ENCODE measurements around the gene ITSN1.

ITSN1 gene

DNA sequence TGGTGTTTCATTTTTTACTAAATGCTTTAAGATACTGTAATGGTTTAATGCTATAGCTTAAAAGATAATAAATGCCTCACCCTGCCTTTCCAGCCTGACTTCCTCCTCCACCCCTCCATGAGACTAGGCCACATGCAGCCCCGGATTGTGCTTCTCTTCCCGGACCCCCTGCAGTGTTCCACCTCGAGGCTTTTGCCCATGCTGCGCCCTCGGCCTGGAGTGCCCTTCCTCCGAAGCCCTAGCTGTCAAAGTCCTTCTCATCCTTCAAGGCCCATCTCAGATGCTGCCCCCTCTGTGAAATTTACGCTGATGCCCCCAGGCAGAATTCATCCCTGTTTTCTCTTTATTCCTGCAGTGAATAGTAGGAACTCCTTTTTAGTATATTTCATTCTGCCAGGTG is 174.8 kb downstream of the ITSN1 start:
- no peak for DNase-seq

DNA sequence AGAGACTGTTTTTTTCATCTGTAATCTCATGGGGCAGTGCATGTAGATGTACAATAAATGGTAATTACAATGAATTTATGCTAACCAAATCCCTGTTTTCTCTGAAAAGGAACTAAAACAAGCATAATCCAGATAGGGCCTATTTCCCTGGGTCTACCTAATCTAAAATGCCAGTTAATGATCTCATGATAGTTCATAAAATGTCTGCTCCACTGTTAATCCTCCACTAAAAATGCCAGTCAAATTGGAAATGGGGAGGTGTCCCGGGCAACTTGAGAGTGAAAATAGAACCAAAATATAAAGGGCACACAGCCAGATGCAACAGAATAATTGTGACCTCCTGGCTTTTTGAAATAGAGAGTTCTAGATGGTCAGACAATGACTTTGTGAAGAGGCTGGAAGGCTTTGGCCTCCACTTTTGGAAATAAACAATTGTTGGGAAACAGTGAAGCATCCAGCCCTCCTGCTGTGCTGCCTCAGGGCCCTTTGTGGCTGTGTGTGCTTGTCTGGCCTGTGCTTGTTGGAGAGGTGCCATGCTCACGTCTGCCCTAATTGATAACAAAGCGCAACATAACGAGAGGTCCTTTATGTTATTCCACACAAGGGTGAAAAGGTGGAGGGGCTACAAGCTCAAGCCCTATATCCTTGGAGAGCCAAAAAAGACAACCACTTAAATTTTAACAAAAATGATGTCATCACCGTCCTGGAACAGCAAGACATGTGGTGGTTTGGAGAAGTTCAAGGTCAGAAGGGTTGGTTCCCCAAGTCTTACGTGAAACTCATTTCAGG is 175.6 kb downstream of the ITSN1 start:
- DNase-seq = peak; percentile 70

DNA sequence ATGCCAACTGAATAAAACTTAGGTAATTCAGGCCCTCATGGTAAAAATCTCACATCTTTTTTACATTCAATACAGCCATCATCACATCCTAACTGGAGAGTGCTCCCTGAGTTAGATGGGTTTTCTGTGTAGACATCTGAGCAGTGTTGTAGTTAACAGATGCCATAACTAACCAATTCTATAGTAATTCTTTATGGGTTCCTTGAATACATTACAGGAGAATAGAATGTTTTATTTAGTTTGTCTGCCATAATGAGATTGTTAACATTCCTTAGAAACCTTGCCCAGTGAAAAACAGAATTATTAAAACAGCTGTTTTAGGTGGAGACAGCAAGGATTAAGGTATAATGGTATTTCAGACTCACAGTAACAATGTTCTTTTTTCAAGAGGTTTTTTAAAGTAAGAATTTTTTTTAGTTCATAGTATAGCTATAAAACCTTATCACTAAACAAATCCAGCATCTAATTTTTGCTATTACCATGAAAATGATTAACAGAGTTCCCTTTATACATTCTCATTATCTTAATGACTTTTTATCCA is 178.0 kb downstream of the ITSN1 start:
- DNase-seq = no peak

DNA sequence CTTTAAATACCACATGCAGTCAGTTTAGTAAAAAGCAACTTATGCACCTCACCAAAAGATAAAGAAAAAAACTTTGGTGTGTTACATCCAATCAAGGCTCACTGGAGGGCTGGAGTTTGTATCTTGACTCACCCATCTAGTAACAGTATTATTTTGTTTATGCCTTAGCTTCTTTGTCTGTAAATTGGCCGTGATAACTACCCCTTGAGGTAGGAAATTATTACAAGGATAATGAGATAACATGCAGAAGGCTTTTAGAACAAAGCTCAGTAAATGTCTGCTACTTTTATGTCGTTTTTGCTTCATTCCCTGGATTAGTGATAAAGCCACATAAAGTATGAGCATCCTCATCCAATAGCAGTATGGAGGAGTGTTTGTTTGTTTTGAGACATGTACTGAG is 178.5 kb downstream of the ITSN1 start:
- no peak for DNase-seq

DNA sequence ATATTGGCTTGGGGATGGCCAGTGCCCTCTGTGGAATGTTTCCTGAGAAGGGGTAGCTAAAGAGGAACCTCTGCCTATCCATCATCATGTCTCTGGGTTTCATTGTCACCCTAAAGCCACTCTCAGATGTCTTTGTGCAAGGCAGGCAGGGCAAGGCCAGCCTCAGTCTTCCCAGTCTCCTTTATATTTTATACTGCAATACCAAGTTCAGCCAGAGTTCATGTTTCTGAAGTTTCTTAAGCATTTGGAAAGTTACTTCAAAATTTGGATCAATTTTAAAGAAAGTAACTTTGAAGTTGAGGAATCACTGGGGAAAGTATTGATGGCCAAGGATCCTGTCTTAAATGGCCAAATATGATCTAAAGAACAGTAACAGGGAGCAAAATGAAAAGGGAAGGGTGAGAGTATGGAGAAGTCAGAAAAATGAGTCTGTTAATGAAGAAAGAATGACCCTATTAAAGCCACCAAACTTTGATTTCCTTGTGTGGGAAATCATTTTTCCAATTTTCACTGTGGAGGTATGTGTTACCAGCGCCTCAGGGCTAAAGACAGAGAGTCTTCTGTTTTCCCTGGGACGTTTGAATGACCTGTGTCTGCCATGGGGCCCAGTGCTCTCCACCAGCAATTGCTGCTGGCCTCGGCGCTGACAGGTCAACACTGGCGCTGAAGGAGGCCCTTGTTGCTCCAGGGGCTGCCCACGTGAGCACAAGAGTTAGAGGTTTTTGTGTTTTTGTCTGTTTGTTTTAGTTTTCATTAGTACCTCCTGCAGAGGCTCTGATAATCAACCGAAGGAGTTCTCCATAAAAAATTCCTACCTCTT is 179.4 kb downstream of the ITSN1 start:
- DNase-seq = no peak

DNA sequence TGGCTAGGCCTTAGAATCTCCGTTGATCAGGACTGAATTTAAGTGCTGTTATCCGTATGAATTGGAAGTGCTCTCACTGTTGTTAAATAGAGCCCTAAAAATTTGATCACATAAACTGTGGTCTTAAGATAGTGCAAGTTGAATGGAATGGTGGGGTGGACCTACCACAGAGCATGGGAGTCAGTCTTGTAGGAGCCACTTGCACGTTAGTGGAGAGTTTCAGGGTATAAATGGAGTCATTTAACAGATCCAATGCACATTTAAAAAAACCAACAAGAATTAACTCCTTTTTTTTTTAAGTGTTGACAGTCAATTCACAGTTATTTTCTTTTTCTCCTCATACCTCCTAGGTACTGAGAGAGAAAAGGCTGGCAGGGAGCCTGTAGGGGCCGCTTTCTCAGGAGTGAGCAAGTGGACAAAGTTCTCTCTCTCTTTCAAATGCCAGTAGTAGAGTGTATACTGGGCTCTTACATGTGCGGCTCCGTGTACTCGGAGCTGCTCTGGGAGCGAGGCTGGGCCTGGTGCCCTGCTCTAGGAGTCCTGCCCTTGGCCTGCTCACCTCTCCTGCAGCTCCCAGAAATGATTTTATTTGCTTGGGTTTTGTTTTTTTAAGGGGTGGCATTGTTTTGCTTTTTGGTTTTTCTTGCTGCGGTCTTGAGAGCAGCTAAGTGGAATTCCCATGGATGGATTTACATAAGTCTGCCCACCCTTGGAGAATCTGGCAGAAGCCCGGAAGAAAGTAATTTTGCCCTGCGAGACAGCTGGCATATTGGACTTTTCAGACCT is 182.0 kb downstream of the ITSN1 start:
- no peak for DNase-seq

DNA sequence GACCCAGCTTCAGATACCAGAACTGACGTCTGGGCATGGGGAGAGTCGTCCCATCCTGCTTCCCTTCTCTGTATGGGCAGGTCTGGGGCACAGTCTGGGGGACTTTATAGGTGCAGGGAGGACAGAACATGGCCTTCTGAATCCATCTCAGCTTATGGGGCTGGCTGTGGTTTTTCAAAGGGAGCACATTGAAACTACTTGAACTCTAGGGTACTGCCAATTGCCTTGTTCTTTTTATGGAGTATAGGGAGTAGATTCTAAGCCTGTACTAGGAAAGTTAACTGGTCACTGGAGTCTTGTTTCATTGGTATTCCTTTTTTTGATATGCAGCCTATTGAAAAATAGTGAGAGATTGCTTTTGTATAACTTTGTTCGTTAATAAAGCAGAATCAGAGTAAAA is 183.1 kb downstream of the ITSN1 start:
- DNase-seq = no peak

DNA sequence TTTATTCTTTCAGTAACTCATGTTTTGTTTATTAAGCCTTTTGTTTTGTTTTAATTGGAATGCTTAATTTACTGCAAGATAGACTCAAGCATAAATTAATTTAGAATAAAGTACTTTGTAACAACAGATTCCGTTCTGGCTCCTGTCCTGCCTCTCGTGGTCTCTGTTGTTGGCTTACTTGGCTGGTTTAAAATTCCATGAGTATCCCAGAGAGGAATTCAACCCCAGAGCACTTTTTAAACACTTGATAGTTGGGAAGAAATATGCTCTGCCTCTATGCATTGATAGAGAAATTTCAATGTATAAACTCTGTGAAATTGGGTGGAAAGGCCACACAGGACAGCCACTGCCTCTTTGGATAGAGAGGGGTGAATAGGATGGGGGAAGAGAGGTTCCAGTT is 183.6 kb downstream of the ITSN1 start:
- DNase-seq = no peak

DNA sequence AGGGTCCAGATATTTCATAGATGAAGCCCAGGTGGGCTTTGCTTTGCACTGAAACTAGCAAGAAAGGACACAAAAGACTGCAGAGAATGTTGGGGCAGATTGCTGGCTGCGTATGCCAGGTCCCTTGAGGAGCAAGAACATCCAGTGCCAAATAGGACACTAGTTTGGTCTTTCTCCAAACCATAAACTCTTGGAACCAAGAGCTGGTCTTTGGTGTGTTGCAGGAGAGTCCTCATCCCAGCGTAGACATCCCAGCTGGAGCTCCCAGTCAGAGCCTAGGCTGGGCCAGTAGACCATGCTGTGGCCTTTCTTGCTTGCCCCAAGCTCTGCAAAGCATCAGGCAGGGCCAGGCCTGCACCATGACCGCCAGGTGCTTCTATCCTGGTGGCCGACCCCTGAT is 185.8 kb downstream of the ITSN1 start:
- DNase-seq = no peak

DNA sequence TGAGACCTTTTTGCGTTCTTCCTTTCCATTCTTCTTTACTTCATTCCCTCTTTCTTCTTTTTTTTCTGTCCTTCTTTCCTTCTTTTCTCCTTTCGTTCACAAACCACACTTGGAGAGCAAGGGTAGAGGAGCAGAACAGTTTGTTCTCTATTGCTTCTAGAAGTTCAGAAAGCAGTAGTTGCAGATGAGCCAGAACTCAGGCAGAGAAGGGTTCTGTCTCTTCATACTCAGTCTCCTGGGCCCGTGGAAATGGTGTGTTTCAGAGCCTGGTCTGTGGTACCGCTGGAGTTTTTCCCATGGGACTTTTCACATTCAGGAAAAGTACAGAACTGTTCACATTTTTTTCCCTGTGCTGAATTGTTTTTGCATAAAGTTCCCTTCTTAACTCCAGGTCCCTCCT is 186.3 kb downstream of the ITSN1 start:
- no peak for DNase-seq

DNA sequence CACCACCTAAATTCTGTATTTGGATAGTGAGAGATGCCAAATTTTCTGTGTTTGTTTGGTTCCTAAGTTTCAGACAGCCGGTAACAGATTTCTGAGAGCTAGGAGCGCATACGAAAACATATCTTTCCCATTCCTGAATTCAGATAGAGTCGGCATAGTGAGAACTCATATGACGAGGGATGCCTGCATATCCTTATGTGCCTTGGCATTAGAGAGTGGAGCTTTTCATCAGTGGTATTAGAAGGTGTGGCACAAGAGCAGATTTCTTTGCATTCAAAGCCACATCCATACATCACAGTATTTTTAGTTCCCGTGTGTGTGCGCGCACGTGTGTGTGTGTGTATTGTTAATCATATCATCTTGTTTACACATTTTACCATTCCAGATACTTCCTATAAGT is 187.5 kb downstream of the ITSN1 start:
- no peak for DNase-seq

DNA sequence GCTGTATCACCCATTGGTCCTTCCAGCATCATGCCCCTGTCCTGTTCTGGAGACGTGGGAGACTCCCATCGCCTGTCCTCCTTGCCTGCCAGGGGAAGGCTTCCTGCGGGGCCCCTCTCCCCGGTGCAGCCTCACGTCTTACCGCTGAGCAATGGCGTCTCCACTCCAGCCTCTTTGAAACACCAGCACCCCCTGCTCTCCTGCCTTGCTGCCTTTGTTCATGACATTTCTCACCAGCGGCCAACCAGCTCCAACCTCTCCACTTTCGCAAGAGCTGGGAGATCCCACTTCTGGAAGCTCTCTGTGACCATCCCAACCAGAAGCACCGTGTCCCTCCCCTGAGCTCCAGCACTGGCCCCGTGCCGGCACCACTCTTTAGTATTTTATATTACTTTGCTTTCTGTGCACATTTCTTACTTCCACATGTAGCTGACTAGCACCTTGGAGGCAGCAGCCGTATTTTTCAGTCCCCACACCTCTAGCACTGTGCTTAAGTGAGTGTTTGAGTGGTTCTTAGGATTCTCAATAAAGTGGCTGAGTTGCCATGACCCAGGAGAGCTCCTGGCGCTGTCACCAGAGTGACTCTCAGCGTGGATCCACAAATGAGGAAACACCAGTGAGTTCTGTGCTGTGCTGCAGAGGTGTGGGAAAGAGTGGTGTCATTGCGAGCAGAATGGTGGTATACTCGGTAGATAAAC is 189.8 kb downstream of the ITSN1 start:
- DNase-seq = no peak

DNA sequence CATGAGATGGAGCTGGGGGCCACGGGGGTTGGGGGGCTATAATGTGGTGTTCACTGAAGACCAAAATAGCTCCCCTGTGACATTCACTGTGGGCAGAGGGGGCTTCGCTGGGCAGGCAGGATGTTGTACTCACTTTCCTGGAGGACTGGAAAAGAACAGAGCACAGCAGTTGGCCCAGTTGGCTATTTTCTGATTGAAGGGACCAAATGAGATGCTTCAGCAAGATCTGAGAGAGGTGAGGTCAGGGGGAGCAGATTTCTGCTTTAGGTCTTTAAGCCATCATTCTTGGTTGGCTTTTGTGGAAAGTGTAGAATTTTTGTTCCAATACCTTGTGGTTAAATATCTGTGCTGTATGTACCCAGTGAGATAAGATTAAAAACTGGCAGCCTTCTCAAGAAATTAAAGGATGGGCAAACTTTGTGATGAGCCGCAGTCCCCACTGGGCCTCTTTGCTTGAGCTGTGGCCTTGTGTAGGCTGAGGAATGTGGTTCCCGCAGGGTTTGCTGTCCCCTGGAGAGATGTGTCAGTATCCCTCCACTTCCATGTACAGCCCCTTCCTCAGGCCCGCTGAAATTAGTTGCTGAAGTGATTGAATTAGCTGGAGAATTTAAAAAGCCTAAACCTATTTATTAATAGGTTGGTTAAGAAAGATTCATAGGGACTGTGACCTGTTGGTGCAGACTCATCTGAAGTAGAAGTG is 192.7 kb downstream of the ITSN1 start:
- no peak for DNase-seq

DNA sequence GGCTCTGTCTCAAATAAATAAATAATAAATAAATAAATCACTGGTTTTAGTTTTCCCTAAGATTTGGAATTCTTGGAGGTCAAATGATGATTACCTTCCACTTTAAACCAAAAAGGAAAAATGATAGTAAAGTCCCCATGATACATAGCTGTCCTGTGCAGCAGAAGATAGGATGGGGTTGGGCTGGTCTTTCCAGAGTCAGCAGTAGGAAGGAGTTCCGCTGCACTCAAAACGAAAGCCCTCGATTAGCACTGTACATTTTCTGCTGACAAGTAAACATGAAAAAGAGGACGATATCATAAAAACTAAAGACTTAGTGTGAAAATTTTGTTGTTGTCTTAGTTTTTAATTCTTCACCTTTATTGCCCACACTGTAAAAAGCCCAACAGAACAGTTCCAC is 193.6 kb downstream of the ITSN1 start:
- no peak for DNase-seq

DNA sequence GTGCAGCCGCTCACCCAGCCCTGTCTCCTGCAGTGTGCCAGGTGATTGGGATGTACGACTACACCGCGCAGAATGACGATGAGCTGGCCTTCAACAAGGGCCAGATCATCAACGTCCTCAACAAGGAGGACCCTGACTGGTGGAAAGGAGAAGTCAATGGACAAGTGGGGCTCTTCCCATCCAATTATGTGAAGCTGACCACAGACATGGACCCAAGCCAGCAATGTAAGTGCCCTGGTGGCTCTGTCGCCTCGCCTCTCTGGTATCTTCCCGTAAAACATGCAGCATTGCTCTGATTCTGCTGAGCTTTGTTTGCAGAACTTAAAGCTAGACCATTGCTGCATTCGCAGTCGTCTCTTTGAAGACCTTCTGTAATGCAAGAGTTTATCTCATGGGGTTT is 194.1 kb downstream of the ITSN1 start:
- no peak for DNase-seq

DNA sequence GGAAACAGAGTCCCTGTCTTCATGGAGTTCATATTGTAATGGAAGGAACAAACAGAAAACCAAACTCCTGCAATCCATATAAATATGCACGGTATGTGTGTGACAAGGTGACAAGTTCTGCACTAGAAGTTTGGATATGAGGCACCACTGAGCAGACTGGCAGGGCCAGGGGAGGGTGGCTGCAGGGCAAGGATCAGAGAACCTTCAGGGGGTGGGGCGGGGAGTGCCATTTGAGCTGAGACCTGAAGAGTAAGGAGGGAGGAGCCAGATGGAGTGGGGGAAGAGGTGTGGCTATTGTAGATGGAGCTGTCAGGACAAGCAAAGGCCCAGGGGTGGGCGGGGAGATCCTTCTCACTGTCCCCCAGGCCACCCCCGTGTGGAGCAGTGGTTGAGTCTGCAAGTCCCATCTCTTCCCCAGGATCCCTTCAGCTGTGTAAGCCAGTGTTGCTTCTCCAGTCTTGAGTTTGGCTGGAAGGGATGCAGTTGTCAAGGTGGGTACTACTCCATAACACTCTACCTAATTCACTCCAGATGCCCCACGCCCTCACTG is 196.9 kb downstream of the ITSN1 start:
- no peak for DNase-seq

DNA sequence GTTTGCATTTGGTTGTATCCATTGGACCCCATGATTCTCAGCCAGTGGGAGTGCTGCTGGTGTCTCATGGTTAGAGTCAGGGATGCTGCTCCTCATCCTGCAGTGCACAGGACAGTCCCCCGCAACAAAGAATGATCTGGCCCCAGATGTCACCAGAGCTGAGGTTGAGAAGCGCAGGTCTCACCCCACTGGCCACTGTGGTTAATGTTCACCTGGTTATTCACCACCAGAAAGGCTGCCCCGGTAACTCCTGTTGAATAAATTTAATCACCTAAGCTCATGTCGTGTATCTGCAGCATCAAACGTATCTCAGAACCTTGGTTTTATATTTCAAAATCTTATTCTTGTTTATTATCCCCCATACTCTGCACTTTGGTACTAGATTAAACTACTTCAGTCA is 197.5 kb downstream of the ITSN1 start:
- no peak for DNase-seq

DNA sequence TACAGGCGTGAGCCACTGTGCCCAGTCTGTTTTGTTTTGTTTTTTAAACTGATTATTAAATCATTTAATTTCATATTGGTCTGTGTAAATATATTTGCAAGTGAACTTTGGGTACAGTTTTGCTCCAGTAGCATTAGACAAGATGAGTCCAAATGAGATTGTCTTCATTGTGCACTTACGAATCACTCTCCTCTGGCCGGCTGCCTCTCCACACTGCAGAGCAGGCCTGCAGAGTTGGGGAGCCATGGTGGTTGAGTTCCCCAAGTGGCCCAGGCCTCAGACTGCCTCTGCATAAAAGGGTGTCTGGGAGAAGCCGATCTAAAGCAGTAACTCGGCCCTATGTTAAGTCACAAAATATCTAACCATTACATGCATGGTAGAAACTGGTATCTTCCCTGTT is 198.5 kb downstream of the ITSN1 start:
- DNase-seq = no peak

DNA sequence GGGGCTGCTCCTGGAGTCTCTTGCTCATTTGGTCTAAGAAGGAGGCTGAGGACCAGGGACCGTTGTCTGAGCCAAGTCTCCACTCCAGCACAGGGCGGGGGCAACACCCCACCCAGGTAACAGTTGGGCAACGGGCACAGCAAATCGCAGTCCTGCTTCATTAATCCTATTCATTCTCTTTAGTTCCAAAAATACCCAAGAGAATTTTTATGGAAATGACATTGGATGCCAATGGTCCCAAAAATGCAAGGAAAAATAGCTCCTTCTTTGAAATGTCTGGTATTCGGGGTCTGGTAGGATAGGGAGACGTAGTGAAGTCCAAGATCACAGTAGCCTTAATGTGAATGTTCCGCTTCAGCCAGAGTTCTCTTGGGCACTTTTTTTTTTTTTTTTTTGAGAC is 199.3 kb downstream of the ITSN1 start:
- DNase-seq = no peak

DNA sequence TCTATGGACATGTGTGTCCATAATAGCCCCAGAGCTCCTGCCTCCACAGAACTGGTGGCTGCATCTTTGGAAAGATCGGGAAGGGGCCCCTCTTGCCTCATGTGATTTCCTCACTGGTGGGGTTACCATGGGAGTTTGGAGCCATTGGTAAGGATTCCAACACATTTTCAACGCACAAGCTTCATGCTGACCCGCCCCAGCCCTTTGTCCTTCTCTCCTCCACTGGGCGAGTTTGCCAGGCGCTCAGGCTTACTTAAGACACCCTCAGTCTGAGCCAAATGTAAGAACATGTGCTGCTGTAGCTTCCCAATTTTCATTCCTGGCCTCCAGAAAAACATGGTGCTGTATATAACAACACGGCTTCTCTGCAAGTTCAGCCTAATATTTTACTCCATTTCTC is 200.9 kb downstream of the ITSN1 start:
- DNase-seq = no peak

DNA sequence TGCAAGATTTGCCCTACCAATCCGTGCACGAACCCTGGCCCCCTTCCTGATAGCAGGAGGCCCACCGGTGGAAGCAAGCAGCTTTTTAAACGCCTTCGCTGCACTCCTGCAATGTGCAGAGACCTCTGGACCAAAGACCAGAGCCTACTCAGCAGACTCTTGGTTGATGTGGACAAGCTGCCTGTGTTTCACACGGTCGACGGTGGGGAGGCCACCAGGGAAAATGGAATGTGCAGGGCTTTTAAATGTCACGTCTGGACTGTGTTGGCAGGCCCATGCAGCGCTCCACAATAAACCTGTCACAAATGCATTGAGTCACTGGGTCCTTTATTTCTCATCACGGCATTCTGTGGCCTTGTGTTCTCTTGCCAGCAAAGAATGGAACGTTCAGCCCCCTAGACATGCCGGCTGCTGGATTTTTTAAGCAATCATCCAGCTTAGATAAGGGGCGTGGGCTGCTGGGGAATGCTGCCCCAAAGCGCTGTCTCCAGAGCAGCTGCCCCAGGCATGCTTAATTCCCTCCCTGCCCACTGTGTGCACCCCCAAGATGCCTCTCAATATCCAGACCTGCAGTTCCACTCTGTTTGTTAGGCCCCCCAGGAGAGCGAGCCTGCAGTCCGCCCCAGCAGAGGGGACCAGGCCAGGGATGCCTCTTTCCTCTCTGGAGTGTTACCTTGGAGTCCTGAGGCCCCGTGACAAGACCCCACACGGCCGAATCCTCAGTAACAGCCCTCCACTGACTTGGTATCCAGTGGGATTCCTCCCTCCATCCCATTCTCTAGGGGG is 202.0 kb downstream of the ITSN1 start:
- no peak for DNase-seq
